Measurements from ENCODE around the gene BTN1A1. TPM values are rescaled to one million over a fixed set of nuclear protein-coding genes. Genes with fewer than 3 reads are reported as not detected.

BTN1A1 gene
- total RNA-seq, 1 donor from 2014 or later, result not detected

DNA sequence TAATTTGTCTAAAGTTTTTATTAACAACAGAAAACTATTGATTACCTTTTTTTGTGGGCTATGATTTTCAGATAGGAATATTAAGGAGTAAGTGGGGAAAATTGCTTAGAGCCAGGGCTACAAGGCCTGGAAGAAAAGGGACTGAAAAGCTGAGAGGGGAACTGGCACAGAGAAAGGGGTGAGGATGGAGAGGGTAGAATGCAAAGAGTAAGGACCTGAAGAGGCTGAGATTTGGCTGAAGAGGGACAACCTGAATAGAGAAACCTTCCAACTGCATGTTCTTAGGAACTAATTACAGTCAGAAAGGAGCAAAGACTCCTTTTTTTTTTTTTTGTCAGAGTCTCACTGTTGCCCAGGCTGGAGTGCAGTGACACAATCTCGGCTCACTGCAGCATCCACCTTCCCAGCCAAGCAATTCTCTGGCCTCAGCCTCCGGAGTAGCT lies 25.6 kb upstream of the BTN1A1 start:
- Histone ChIP-seq H3K4me1 (ENCODE audit: insufficient read depth, low read length) (peaks cover 12% of the 10 kb centered on the region), H4K20me1 (ENCODE audit: insufficient read depth, low read length) (no peaks in the 10 kb centered on the region), H3K9me3 (ENCODE audit: insufficient read depth, low read depth, low read length) (no peaks in the 10 kb centered on the region), H3K27me3 (ENCODE audit: insufficient read depth, low read length) (no peaks in the 10 kb centered on the region), H3K79me2 (ENCODE audit: insufficient read depth, low read length) (no peaks in the 10 kb centered on the region), H3K4me2 (ENCODE audit: low read length) (peak overlapping the region; percentile 82), H3K4me3 (ENCODE audit: insufficient read depth, low read depth, low read length) (peak overlapping the region; percentile 66), H3K27ac (ENCODE audit: low read depth, low read length) (peak overlapping the region; percentile 83), H3K36me3 (ENCODE audit: insufficient read depth, low read length) (no peaks in the 10 kb centered on the region), H3K9ac (ENCODE audit: low read length) (peak overlapping the region; percentile 76), H2AFZ (ENCODE audit: low read depth, low read length) (peak overlapping the region; percentile 67)
- peak overlapping the region; percentile 91 for H3K27ac Mint-ChIP-seq (ENCODE audit: unreplicated experiment)
- peak overlapping the region; percentile 72 for H3K4me3 Mint-ChIP-seq (ENCODE audit: unreplicated experiment)
- no peak for TF ChIP-seq EZH2 (IDR thresholded peaks at IDR 0.05; ENCODE audit: insufficient read depth, low read length)
- TF ChIP-seq, protein P1, sequence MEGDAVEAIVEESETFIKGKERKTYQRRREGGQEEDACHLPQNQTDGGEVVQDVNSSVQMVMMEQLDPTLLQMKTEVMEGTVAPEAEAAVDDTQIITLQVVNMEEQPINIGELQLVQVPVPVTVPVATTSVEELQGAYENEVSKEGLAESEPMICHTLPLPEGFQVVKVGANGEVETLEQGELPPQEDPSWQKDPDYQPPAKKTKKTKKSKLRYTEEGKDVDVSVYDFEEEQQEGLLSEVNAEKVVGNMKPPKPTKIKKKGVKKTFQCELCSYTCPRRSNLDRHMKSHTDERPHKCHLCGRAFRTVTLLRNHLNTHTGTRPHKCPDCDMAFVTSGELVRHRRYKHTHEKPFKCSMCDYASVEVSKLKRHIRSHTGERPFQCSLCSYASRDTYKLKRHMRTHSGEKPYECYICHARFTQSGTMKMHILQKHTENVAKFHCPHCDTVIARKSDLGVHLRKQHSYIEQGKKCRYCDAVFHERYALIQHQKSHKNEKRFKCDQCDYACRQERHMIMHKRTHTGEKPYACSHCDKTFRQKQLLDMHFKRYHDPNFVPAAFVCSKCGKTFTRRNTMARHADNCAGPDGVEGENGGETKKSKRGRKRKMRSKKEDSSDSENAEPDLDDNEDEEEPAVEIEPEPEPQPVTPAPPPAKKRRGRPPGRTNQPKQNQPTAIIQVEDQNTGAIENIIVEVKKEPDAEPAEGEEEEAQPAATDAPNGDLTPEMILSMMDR (IDR thresholded peaks at IDR 0.05; ENCODE audit: insufficient read depth, low read depth, low read length), result no peak
- H3K4me1 Mint-ChIP-seq (ENCODE audit: low read depth, unreplicated experiment), result peaks cover 16% of the 10 kb centered on the region
- DNase-seq (ENCODE audit: low read depth) (no peak), FAIRE-seq (no peak)
- no peaks in the 10 kb centered on the region for H3K27me3 Mint-ChIP-seq (ENCODE audit: low read depth, unreplicated experiment)
- H3K9me3 Mint-ChIP-seq (ENCODE audit: unreplicated experiment), result no peaks in the 10 kb centered on the region
- peaks cover 14% of the 10 kb centered on the region for H3K36me3 Mint-ChIP-seq (ENCODE audit: low read depth, unreplicated experiment)

DNA sequence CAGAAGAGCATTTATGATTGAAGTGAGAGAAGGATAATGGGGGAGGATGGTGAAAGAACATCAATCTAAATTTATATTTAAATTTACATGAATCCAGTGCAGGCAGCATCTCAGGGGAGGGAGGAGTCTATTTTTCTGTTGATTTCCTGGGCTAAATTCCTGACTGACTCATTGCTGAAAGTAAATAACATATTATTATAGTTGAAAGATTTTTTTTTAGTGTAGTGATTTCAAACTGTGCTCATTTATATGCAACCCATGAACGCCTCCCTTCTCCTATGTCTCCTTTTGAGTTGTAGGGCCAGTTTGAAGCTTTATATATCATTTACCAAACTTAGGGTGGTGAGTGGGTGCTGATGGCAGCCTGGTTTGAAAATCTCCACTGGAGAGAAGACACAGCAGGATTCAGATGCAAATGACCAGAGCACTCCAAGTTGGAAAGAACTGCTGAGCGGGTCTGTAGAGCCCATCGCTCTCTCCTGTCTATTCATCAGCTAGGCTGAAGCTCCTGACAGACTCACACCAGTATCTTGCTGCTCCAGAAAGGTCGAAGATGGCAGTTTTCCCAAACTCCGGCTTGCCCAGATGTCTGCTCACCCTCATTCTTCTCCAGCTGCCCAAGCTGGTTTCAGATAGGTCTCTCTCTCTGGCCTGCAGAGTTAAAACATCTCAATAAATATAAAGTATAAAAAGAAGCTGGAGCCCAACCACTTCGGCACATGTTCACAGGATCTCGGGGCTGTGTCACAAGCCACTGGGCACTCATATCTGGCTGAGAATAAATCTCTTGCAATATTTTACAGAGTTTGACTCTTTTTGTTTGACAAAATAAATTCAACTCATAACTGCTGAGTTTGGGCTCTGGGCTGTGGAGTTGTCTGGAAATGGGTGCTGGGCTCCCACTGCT lies 24.0 kb upstream of the BTN1A1 start:
- Mint-ChIP-seq H3K9me3 (ENCODE audit: unreplicated experiment) (no peaks in the 10 kb centered on the region), H3K27ac (ENCODE audit: unreplicated experiment) (no peak overlapping the region), H3K36me3 (ENCODE audit: low read depth, unreplicated experiment) (peaks cover 8% of the 10 kb centered on the region), H3K4me1 (ENCODE audit: low read depth, unreplicated experiment) (peaks cover 19% of the 10 kb centered on the region), H3K4me3 (ENCODE audit: unreplicated experiment) (no peak overlapping the region), H3K27me3 (ENCODE audit: low read depth, unreplicated experiment) (no peaks in the 10 kb centered on the region)
- Histone ChIP-seq H3K27me3 (ENCODE audit: insufficient read depth, low read length) (no peaks in the 10 kb centered on the region), H4K20me1 (ENCODE audit: insufficient read depth, low read length) (no peaks in the 10 kb centered on the region), H3K4me1 (ENCODE audit: insufficient read depth, low read length) (peaks cover 12% of the 10 kb centered on the region), H2AFZ (ENCODE audit: low read depth, low read length) (no peak overlapping the region), H3K79me2 (ENCODE audit: insufficient read depth, low read length) (no peaks in the 10 kb centered on the region), H3K4me2 (ENCODE audit: low read length) (no peak overlapping the region), H3K27ac (ENCODE audit: low read depth, low read length) (no peak overlapping the region), H3K9me3 (ENCODE audit: insufficient read depth, low read depth, low read length) (no peaks in the 10 kb centered on the region), H3K36me3 (ENCODE audit: insufficient read depth, low read length) (no peaks in the 10 kb centered on the region), H3K4me3 (ENCODE audit: insufficient read depth, low read depth, low read length) (no peak overlapping the region), H3K9ac (ENCODE audit: low read length) (no peak overlapping the region)
- no peak for DNase-seq (ENCODE audit: low read depth)
- no peak for TF ChIP-seq EZH2 (IDR thresholded peaks at IDR 0.05; ENCODE audit: insufficient read depth, low read length)
- TF ChIP-seq, protein P1 (IDR thresholded peaks at IDR 0.05; ENCODE audit: insufficient read depth, low read depth, low read length), result no peak
- no peak for FAIRE-seq

DNA sequence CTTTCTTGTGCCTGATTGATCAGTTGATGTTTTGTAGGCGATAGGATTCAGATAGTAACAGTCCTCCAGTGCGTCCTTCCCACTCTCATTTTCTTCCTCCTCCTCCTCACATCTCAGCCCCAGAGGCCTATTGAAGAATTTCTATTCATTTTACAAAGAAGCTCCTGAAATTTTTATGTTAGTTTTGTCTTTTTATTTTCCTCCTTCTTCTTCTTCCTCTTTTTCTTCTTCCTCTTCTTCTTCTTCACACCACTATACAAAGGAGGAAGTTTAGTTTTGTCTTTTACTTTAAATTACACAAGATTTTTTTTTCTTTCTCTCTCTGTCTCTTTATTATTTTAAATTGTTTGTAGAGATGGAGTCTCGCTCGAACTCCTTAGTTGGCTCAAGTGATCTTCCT lies 23.2 kb upstream of the BTN1A1 start:
- TF ChIP-seq EZH2 (IDR thresholded peaks at IDR 0.05; ENCODE audit: insufficient read depth, low read length), result no peak
- TF ChIP-seq, protein P1 (IDR thresholded peaks at IDR 0.05; ENCODE audit: insufficient read depth, low read depth, low read length), result no peak
- no peak overlapping the region for H3K4me2 ChIP-seq (ENCODE audit: low read length)
- Mint-ChIP-seq H3K9me3 (ENCODE audit: unreplicated experiment) (no peaks in the 10 kb centered on the region), H3K36me3 (ENCODE audit: low read depth, unreplicated experiment) (peaks cover 6% of the 10 kb centered on the region), H3K4me1 (ENCODE audit: low read depth, unreplicated experiment) (peaks cover 19% of the 10 kb centered on the region), H3K4me3 (ENCODE audit: unreplicated experiment) (peak overlapping the region; percentile 20), H3K27me3 (ENCODE audit: low read depth, unreplicated experiment) (no peaks in the 10 kb centered on the region), H3K27ac (ENCODE audit: unreplicated experiment) (no peak overlapping the region)
- no peaks in the 10 kb centered on the region for H3K27me3 ChIP-seq (ENCODE audit: insufficient read depth, low read length)
- H3K36me3 ChIP-seq (ENCODE audit: insufficient read depth, low read length), result no peaks in the 10 kb centered on the region
- no peaks in the 10 kb centered on the region for H3K9me3 ChIP-seq (ENCODE audit: insufficient read depth, low read depth, low read length)
- no peaks in the 10 kb centered on the region for H4K20me1 ChIP-seq (ENCODE audit: insufficient read depth, low read length)
- H3K4me3 ChIP-seq (ENCODE audit: insufficient read depth, low read depth, low read length), result no peak overlapping the region
- no peak for DNase-seq (ENCODE audit: low read depth)
- no peak overlapping the region for H2AFZ ChIP-seq (ENCODE audit: low read depth, low read length)
- no peaks in the 10 kb centered on the region for H3K79me2 ChIP-seq (ENCODE audit: insufficient read depth, low read length)
- no peak for FAIRE-seq
- peaks cover 12% of the 10 kb centered on the region for H3K4me1 ChIP-seq (ENCODE audit: insufficient read depth, low read length)
- no peak overlapping the region for H3K27ac ChIP-seq (ENCODE audit: low read depth, low read length)
- no peak overlapping the region for H3K9ac ChIP-seq (ENCODE audit: low read length)

Data from astrocyte (in vitro differentiated cells and primary cell).